B cell (primary cell): ENCODE results near the gene PATZ1.

Experiments used
- CTCF ChIP-seq: fragments of 200-600 bp; IDR thresholded peaks from one replicate; pipeline ENCODE4 v1.8.0; 2022; ENCODE audit warnings: antibody characterized with exemption, mild to moderate bottlenecking
- EZH2 ChIP-seq: IDR thresholded peaks from 2 replicates; pipeline ENCODE4 v1.6.1; 2012; ENCODE audit warnings: borderline replicate concordance, low read depth, mild to moderate bottlenecking, moderate library complexity, low read length; ENCODE audit not compliant: insufficient read depth, poor library complexity, severe bottlenecking

- TF ChIP-seq CTCF (no peak), EZH2 (no peak)
Observed at GRCh38 chr22:31340360-31340759, 5.8 kb downstream of the PATZ1 start.
